ENCODE measurements around the gene CDCP2. TPM values are rescaled to one million over a fixed set of nuclear protein-coding genes. Genes with fewer than 3 reads are reported as not detected.

The CDCP2 gene
- polyA plus RNA-seq, 2 of the 4 experiments (the other 2 are of a cell fraction): not detected

DNA sequence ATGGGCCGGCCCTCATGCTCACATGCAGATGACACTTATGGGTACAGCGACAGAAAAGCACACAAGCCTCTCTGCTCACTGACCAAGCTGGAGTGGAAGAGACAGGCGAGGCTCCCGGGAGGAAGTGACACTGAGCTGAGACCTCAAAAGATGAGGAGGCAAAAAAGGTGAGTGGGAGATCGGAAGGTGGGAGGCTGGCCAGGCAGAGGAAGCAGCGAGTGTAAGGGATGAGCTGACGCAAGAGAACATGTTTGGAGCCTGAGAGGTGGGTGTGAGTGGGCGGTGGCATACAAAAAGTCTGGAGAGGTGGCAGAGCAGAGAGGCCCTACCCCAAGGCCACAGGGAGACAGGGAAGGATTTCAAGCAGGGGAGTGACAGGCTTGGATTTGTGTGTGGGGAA, 18.2 kb upstream of the CDCP2 start:
- 87% methylated on average over 7 of the region's 8 CpGs for WGBS (ENCODE audit: missing lambda C conversion rate)
- CTCF ChIA-PET: interaction anchor here (1.6 kb wide), 1 partner anchor 9 kb away, joined by 4 read pairs; no protein-coding TSS in a partner anchor

DNA sequence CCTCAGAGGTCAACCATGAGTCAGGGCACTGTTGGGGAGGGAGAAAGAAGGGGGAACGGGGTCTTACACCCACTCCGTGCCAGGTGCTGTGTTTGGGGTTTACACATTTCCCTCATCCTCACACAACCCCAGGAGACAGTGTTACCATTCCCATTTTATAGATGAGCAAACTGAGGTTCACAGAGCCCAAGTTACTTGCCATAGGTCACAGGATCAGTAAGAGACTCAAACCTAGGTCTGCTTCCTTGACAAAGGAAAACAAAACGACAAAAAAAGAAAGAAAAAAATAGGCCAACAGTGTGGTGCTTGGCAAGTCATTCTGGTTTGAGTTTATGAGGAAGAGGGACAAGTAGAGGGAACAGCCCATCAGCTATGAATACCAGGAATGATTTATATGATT, 16.3 kb upstream of the CDCP2 start:
- CTCF ChIA-PET: interaction anchor here (0.9 to 2.3 kb wide), 2 partner anchors 13 to 48 kb away, joined by 3 to 5 read pairs; no protein-coding TSS in a partner anchor
- TF ChIP-seq, protein P1, sequence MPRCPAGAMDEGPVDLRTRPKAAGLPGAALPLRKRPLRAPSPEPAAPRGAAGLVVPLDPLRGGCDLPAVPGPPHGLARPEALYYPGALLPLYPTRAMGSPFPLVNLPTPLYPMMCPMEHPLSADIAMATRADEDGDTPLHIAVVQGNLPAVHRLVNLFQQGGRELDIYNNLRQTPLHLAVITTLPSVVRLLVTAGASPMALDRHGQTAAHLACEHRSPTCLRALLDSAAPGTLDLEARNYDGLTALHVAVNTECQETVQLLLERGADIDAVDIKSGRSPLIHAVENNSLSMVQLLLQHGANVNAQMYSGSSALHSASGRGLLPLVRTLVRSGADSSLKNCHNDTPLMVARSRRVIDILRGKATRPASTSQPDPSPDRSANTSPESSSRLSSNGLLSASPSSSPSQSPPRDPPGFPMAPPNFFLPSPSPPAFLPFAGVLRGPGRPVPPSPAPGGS (IDR thresholded peaks at IDR 0.05): no peak
- no peak for TF ChIP-seq SMC3 (IDR thresholded peaks at IDR 0.05)
- no peak for TF ChIP-seq HEYL (CRISPR knock-in tag; IDR thresholded peaks at IDR 0.05)
- TF ChIP-seq RARB (CRISPR knock-in tag; IDR thresholded peaks at IDR 0.05): no peak
- no peak for TF ChIP-seq SREBF2 (IDR thresholded peaks at IDR 0.05)
- no peak for TF ChIP-seq CBX8 (IDR thresholded peaks at IDR 0.05)
- TF ChIP-seq KDM5A (IDR thresholded peaks at IDR 0.05): no peak
- TF ChIP-seq PHF8 (IDR thresholded peaks at IDR 0.05; ENCODE audit: borderline replicate concordance, low read depth): no peak
- no peak for TF ChIP-seq JUNB (IDR thresholded peaks at IDR 0.05)
- TF ChIP-seq, protein P2, sequence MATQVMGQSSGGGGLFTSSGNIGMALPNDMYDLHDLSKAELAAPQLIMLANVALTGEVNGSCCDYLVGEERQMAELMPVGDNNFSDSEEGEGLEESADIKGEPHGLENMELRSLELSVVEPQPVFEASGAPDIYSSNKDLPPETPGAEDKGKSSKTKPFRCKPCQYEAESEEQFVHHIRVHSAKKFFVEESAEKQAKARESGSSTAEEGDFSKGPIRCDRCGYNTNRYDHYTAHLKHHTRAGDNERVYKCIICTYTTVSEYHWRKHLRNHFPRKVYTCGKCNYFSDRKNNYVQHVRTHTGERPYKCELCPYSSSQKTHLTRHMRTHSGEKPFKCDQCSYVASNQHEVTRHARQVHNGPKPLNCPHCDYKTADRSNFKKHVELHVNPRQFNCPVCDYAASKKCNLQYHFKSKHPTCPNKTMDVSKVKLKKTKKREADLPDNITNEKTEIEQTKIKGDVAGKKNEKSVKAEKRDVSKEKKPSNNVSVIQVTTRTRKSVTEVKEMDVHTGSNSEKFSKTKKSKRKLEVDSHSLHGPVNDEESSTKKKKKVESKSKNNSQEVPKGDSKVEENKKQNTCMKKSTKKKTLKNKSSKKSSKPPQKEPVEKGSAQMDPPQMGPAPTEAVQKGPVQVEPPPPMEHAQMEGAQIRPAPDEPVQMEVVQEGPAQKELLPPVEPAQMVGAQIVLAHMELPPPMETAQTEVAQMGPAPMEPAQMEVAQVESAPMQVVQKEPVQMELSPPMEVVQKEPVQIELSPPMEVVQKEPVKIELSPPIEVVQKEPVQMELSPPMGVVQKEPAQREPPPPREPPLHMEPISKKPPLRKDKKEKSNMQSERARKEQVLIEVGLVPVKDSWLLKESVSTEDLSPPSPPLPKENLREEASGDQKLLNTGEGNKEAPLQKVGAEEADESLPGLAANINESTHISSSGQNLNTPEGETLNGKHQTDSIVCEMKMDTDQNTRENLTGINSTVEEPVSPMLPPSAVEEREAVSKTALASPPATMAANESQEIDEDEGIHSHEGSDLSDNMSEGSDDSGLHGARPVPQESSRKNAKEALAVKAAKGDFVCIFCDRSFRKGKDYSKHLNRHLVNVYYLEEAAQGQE (IDR thresholded peaks at IDR 0.05): no peak
- TF ChIP-seq TFCP2L1 (CRISPR knock-in tag; IDR thresholded peaks at IDR 0.05): no peak
- no peak for TF ChIP-seq MYC (IDR thresholded peaks at IDR 0.05; ENCODE audit: borderline replicate concordance, low read length)
- TF ChIP-seq CEBPB (IDR thresholded peaks at IDR 0.05): no peak
- no peak for TF ChIP-seq NFE2L2 (conservative IDR thresholded peaks at IDR 0.05; ENCODE audit: low read length)
- TF ChIP-seq, protein P3, sequence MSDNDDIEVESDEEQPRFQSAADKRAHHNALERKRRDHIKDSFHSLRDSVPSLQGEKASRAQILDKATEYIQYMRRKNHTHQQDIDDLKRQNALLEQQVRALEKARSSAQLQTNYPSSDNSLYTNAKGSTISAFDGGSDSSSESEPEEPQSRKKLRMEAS (IDR thresholded peaks at IDR 0.05): no peak
- Histone ChIP-seq H3K4me1 (0 out of 3 replicates have a peak, but pooled peaks cover 3% of the 10 kb centered on the region), H3K4me2 (no peak overlapping the region), H3K27ac (no peak overlapping the region), H3K9me3 (no peaks in the 10 kb centered on the region), H3K4me3 (no peak overlapping the region)
- 59% methylated on average over 3 of the region's 3 CpGs for WGBS (ENCODE audit: missing lambda C conversion rate)
- ATAC-seq (no peak), DNase-seq (ENCODE audit: low read depth in 1 of 2, low spot score in 1 of 2) (no peak), FAIRE-seq (no peak)
- POLR2A ChIA-PET: no interaction called here

More for the DNA sequence above, 18.2 kb upstream of the CDCP2 start:
- Histone ChIP-seq H3K4me1 (0 out of 3 replicates have a peak, but pooled peaks cover 3% of the 10 kb centered on the region), H3K9me3 (no peaks in the 10 kb centered on the region), H3K4me2 (no peak overlapping the region), H3K4me3 (no peak overlapping the region), H3K27ac (no peak overlapping the region)
- DNase-seq (ENCODE audit: low read depth in 1 of 2, low spot score in 1 of 2) (no peak), ATAC-seq (no peak), FAIRE-seq (no peak)
- POLR2A ChIA-PET: no interaction called here
- TF ChIP-seq ZNF302 (CRISPR knock-in tag; IDR thresholded peaks at IDR 0.05) (no peak), SMC3 (IDR thresholded peaks at IDR 0.05) (no peak), TP53 (CRISPR knock-in tag; IDR thresholded peaks at IDR 0.05) (no peak), KDM1A (IDR thresholded peaks at IDR 0.05; ENCODE audit: low read depth) (no peak), ZFP36 (IDR thresholded peaks at IDR 0.05; ENCODE audit: borderline replicate concordance, partially characterized antibody) (no peak), NR3C1 (IDR thresholded peaks at IDR 0.05) (no peak), GATA3 (IDR thresholded peaks at IDR 0.05; ENCODE audit: borderline replicate concordance) (no peak), CHD2 (IDR thresholded peaks at IDR 0.05; ENCODE audit: low read length, partially characterized antibody) (no peak), TFCP2L1 (CRISPR knock-in tag; IDR thresholded peaks at IDR 0.05) (no peak), SREBF2 (IDR thresholded peaks at IDR 0.05) (no peak), MYC (IDR thresholded peaks at IDR 0.05; ENCODE audit: borderline replicate concordance, low read length) (no peak), RFX5 (IDR thresholded peaks at IDR 0.05) (no peak), MAFK (IDR thresholded peaks at IDR 0.05; ENCODE audit: partially characterized antibody) (no peak), FOXS1 (CRISPR knock-in tag; IDR thresholded peaks at IDR 0.05) (no peak), JUNB (IDR thresholded peaks at IDR 0.05) (no peak), FOSB (CRISPR knock-in tag; IDR thresholded peaks at IDR 0.05) (no peak), HOXB5 (CRISPR knock-in tag; IDR thresholded peaks at IDR 0.05) (no peak)
- TF ChIP-seq, protein P4, sequence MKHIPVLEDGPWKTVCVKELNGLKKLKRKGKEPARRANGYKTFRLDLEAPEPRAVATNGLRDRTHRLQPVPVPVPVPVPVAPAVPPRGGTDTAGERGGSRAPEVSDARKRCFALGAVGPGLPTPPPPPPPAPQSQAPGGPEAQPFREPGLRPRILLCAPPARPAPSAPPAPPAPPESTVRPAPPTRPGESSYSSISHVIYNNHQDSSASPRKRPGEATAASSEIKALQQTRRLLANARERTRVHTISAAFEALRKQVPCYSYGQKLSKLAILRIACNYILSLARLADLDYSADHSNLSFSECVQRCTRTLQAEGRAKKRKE (CRISPR knock-in tag; IDR thresholded peaks at IDR 0.05; ENCODE audit: low read depth): no peak

Measured in A549 (cell line).